BJ (cell line): ENCODE results near the gene SAV1. TPM values are rescaled to one million over a fixed set of nuclear protein-coding genes. Genes with fewer than 3 reads are reported as not detected.
"Not testable (repeated sequence)": the region's sequence is repeated elsewhere in the genome, so short reads cannot be mapped to it uniquely, and the experiment has no call there.

ENCODE experiments used
- CTCF ChIA-PET: fragments of 350-600 bp; formaldehyde crosslinking; extraction: SDS; loops from one replicate; lab custom pipeline; 2021; ENCODE audit warnings: antibody characterized with exemption, inconsistent platforms; lab: Yijun Ruan, JAX
- POLR2A ChIA-PET: fragments of 300-600 bp; sonication (Branson Sonifier 250); formaldehyde crosslinking; extraction: SDS; loops from one replicate; lab custom pipeline; 2021; ENCODE audit warnings: antibody characterized with exemption; lab: Charles Lee
- DNase-seq: peaks from one replicate; pipeline ENCODE4 v3.0.0-alpha.2; 2011; ENCODE audit warnings: low read depth
- H3K27me3 ChIP-seq: 2 replicates; pipeline ENCODE4 v1.6.0; 2011; ENCODE audit warnings: low read length; ENCODE audit not compliant: control insufficient read depth, insufficient read depth
- H3K36me3 ChIP-seq: 2 replicates; pipeline ENCODE4 v1.5.1; 2011; ENCODE audit warnings: low read length; ENCODE audit not compliant: control insufficient read depth, insufficient read depth
- H3K4me3 ChIP-seq: 2 replicates; pipeline ENCODE4 v1.5.1; 2011; ENCODE audit warnings: low read depth, mild to moderate bottlenecking, control low read depth, low read length
- CTCF ChIP-seq: IDR thresholded peaks from 2 replicates; pipeline ENCODE4 v1.5.1; 2011; ENCODE audit warnings: low read depth, mild to moderate bottlenecking, control low read depth, inconsistent platforms, low read length, moderate library complexity; ENCODE audit not compliant: insufficient read depth
- polyA plus RNA-seq: library from polyadenylated mRNA; depleted of rRNA; stranded (reverse); fragments of >200 nt; gene quantifications from 2 replicates; pipeline ENCODE4 v1.2.3, GENCODE V29; 2011

SAV1 gene
- polyA plus RNA-seq, 1 experiment: 10.4 TPM

GRCh38 chr14:50633954-50634353, 34.2 kb downstream of the SAV1 start:
- POLR2A ChIA-PET: no interaction called here
- no peak for DNase-seq
- H3K27me3 ChIP-seq: no peaks in the 10 kb centered on the region
- peaks cover 1% of the 10 kb centered on the region for H3K36me3 ChIP-seq
- no peak overlapping the region for H3K4me3 ChIP-seq
- no peak for TF ChIP-seq CTCF
- CTCF ChIA-PET: interaction anchor here (0.6 to 1.1 kb wide), 3 partner anchors 124 to 222 kb away, joined by 3 to 6 read pairs (median 3); no protein-coding TSS in a partner anchor

GRCh38 chr14:50631408-50631821, 36.7 kb downstream of the SAV1 start:
- CTCF ChIA-PET: interaction anchor here (1.2 to 2.2 kb wide), 5 partner anchors 12 to 146 kb away, joined by 3 to 13 read pairs (median 8); no protein-coding TSS in a partner anchor
- no peak overlapping the region for H3K4me3 ChIP-seq
- TF ChIP-seq CTCF: no peak
- DNase-seq: no peak
- H3K27me3 ChIP-seq: no peaks in the 10 kb centered on the region
- POLR2A ChIA-PET: no interaction called here
- no peaks in the 10 kb centered on the region; the same call in 1 of the 2 replicates for H3K36me3 ChIP-seq

- H3K27me3 ChIP-seq, DNase-seq, POLR2A ChIA-PET, H3K4me3 ChIP-seq, H3K36me3 ChIP-seq: not testable (repeated sequence)
- CTCF ChIA-PET: interaction anchor here (0.5 to 0.7 kb wide), 3 partner anchors 12 to 168 kb away, joined by 3 to 4 read pairs (median 3); no protein-coding TSS in a partner anchor
These were observed 43.2 kb downstream of the SAV1 start for GRCh38 chr14:50624947-50625346.

GRCh38 chr14:50624447-50624846, 43.7 kb downstream of the SAV1 start:
- CTCF ChIA-PET: interaction anchor here (0.5 to 0.7 kb wide), 3 partner anchors 13 to 168 kb away, joined by 3 to 4 read pairs (median 3); no protein-coding TSS in a partner anchor

GRCh38 chr14:50622978-50623377, 45.1 kb downstream of the SAV1 start:
- no peak for TF ChIP-seq CTCF
- H3K36me3 ChIP-seq: no peaks in the 10 kb centered on the region
- DNase-seq: no peak
- H3K27me3 ChIP-seq: no peaks in the 10 kb centered on the region
- CTCF ChIA-PET: no interaction called here
- H3K4me3 ChIP-seq: no peak overlapping the region
- POLR2A ChIA-PET: interaction anchor here (0.6 kb wide), 1 partner anchor 11 kb away, joined by 3 read pairs; no protein-coding TSS in a partner anchor

More at GRCh38 chr14:50624447-50624846, 43.7 kb downstream of the SAV1 start:
- H3K4me3 ChIP-seq: no peak overlapping the region
- POLR2A ChIA-PET: no interaction called here
- H3K36me3 ChIP-seq: no peaks in the 10 kb centered on the region
- no peaks in the 10 kb centered on the region for H3K27me3 ChIP-seq
- DNase-seq: no peak
- no peak for TF ChIP-seq CTCF
